GM19452 (cell line): ENCODE results near the gene HTRA1.

ENCODE experiments used
- ATAC-seq: cut with Tn5 transposase; IDR thresholded peaks from one replicate; pipeline ENCODE4 v1.9.1; 2021; ENCODE audit not compliant: unreplicated experiment

The HTRA1 gene

DNA sequence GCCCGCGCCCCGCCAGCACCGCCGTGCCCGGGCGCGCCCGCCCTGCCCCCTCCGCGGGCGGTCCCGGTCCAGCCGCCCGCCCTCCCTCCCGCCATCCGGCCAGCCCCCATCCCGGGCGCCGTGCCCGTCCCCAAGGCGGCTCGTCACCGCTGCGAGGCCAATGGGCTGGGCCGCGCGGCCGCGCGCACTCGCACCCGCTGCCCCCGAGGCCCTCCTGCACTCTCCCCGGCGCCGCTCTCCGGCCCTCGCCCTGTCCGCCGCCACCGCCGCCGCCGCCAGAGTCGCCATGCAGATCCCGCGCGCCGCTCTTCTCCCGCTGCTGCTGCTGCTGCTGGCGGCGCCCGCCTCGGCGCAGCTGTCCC, at the start of gene HTRA1:
HTRA1 (plus strand) TSS at position 187 of the 362 bp plus-strand sequence; CDS start at position 287, 100 bp downstream.
- no peak for ATAC-seq

- no peak for ATAC-seq
Measured at GRCh38 chr10:122413327-122413726, 48.0 kb upstream of the HTRA1 start.

- ATAC-seq, result no peak
Measured at GRCh38 chr10:122417667-122418066, 43.7 kb upstream of the HTRA1 start.

DNA sequence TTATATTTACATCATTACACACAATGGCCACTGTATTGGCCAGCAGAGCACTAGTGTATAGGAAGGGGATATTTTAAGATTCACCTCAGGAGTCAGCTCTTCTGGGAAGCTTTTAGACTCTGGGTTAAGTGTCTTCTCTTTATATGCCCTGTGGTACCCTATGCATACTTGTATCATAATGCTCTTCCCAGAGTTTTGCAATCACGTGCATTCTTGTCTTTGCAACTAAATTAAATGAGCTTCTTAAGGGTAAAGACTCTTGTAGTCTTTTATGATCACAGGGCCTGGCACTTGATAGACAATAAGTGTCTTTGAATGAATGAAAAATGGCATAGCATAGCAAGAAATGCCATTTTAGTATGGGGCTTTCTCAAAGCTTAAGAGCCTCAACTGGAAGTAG, 42.3 kb upstream of the HTRA1 start:
- ATAC-seq, result no peak

GRCh38 chr10:122419876-122420623, 41.3 kb upstream of the HTRA1 start:
- ATAC-seq, result no peak

- ATAC-seq, result no peak
Measured at GRCh38 chr10:122420624-122421007, 40.7 kb upstream of the HTRA1 start.

GRCh38 chr10:122421054-122421625, 40.2 kb upstream of the HTRA1 start:
- no peak for ATAC-seq

DNA sequence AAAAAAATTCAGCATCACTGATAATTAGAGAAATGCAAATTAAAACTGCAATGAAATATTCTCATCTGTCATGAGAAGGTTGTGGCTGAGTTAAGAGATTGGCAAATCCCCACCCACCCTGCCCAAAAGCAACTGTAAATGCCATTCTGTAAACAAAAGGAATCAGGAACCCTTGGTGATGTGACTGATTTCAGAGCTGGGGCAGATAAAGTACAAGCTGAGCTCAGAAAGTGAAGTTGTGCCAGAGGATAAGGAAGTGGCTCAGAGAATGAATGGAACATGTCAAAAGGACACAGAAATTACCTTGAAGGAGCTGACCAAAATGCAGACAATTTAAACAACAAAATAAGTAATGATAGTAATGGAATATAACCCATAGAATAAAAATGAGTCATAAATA, 39.6 kb upstream of the HTRA1 start:
- no peak for ATAC-seq

GRCh38 chr10:122422266-122422989, 38.9 kb upstream of the HTRA1 start:
- no peak for ATAC-seq

- no peak for ATAC-seq
Measured at GRCh38 chr10:122424059-122424458, 37.3 kb upstream of the HTRA1 start.

DNA sequence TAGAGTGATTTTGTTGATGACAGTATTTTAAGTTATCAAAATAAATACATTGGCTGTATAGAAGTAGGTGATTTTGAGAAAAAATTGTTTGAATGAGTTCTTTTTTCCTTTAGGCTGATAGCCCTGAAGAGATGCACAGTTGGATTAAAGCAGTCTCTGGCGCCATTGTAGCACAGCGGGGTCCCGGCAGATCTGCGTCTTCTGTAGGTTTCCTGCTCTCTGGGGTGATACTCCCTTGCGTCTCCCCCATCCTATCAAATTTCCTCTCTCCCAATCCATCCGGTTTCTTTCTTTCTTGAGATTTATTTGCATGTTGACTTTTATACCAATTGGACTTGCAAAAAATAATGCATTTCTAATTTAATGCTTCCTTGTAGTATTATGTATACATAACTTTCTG, 34.5 kb upstream of the HTRA1 start:
- no peak for ATAC-seq

GRCh38 chr10:122427280-122427679, 34.1 kb upstream of the HTRA1 start:
- no peak for ATAC-seq

DNA sequence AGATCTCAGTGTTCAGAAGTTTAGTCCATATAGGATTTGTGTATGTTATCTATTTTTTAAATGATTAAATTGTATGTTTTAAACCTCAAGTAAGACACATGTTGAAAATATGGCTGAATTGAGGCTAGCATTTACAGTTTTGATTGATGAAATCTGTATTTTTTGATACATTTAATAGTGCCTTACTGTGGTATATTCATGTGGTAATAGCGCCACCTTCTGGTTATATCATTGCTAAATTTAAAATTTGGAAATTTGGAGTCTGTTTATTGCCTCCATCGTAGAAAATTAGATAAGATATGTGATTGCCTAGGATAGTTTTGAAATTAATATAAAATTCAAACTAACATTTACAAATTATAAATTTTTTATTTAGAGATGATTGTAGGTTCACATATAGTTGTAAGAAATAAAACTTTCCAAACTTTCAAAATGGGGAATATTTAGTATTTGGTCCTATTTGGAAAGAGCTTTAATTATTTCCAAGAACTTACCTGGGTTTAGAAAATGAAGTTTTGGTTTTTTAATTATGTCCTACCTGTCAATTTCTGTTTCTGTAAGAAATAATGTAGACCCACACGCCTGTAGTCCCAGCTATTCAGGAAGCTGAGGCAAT, 26.0 kb upstream of the HTRA1 start:
- ATAC-seq, result no peak

GRCh38 chr10:122441961-122442360, 19.4 kb upstream of the HTRA1 start:
- ATAC-seq, result no peak

DNA sequence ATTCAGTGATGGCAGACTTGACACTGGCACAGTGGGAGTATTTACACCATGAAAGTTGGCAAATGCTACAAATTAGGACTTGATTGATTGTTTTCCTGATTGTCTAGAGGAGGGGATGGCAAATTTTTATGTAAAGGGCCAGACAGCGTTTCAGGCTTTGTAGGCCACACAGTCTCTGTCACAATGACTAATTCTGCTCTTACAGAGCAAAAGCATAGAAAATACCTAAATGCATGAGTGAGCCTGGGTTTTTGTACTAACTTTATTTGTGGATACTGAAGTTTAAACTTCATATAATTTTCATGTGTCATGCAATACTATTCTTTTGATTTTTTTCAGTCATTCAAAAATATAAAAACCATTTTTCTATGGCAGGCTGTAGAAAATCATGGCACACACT, 15.9 kb upstream of the HTRA1 start:
- ATAC-seq, result no peak

- no peak for ATAC-seq
Measured at GRCh38 chr10:122445904-122446303, 15.4 kb upstream of the HTRA1 start.

GRCh38 chr10:122446668-122447423, 14.5 kb upstream of the HTRA1 start:
- no peak for ATAC-seq

DNA sequence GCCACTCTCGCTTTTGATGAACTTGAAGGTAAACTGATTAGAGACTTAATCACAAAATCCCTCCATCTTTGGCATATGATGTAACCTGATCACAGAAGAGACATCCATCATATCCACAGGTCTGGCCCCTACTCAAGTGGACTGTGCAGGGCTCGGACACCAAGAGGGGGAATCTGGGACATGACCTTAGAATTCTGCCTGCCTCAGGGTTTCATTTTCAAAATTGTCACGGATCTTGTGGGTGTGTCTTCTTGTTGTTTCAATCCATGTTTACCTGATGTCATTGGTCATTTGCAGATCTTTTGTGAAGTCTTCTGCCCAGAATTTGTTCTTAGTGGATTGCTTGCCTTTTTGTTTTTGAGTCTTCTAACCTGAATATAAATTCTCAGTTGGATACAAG, 12.8 kb upstream of the HTRA1 start:
- ATAC-seq, result no peak

DNA sequence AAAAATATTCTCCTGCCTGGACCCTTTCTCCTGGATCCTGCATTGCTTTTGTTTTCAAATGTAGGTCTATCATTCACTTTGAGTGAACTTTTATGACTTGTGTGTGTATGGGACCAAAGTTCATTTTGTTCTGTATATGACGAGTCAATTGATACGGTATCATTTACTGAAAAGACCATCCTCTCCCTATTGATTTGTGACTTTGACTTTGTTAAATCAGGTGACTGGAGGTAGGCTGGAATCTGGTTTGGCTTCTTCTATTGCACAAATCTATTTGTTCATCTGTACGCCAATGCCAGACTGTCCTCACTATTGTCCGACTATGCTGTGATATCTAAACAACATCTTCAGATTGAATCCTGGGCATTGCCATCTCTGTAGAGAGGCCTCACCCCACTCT, 12.2 kb upstream of the HTRA1 start:
- ATAC-seq, result no peak

DNA sequence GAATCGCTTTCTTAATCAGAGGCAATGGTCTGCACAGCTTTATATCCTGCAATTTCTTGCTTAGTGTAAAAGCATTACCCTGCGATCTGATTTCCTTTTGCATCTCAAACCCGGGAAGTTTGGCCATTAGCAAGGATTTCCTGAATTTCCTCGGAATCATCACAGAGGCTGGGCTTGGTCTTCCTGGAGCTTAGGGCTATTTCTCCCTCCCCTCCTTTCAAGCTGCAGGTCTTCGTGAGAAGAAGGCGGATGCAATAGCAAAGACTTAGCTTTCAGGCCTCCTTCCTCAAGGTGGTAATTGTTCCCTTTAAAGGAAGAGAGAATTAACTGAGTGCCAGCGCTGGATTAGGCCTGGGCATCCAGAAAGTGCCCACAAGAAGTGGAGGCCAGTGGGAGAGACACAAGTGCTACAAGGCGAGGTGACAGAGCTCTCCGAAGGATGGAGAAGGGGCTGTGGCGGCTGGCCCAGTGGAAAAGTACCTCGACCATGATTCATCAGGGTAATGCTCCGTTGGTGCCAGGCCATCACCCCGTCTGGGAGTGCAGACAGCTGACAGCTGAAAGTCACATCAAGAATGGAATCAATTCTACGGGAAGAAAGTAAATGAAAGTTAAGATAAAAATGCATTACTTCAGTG, 10.9 kb upstream of the HTRA1 start:
- no peak for ATAC-seq

DNA sequence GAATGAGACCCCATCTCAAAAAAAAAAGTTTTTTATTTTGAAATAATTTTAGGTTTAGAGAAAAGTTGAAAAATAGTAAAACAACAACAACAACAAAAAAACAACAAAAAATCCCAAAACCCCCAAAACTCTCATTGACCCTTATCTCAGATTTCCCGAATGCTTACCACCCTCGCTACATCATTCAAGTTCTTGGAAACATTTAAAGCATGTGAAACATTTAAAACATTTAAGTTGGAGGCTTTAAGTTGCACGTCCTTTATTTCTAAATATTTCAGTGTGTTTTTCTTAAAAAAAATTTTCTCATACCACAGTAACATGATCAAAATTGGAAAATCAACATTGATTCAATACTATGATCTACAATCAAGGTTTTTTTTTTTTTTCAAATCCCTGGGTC, 7.3 kb upstream of the HTRA1 start:
- no peak for ATAC-seq
